ENCODE results near the gene KDM2B.

Gene KDM2B

GRCh38 chr12:121404734-121405133, 176.1 kb downstream of the KDM2B start:
- DNase-seq (ENCODE audit: low read depth), result peak; percentile 36
- no peaks in the 10 kb centered on the region for H3K9me3 ChIP-seq (ENCODE audit: control insufficient read depth, low read length)
- H3K4me1 ChIP-seq (ENCODE audit: control insufficient read depth, insufficient read depth, low read length), result peaks cover 6% of the 10 kb centered on the region
- no peaks in the 10 kb centered on the region for H3K27me3 ChIP-seq (replicated peaks; ENCODE audit: control insufficient read depth, insufficient read depth, low read length)
- no peak overlapping the region for H3K9ac ChIP-seq (ENCODE audit: low read length)
- H3K36me3 ChIP-seq (ENCODE audit: control insufficient read depth, insufficient read depth, low read length, severe bottlenecking), result peaks cover 21% of the 10 kb centered on the region
- no peak overlapping the region for H3K4me3 ChIP-seq (ENCODE audit: low read length)

- H3K9ac ChIP-seq (ENCODE audit: low read length), result no peak overlapping the region
- no peak overlapping the region for H3K4me3 ChIP-seq (ENCODE audit: low read length)
- no peaks in the 10 kb centered on the region for H3K27me3 ChIP-seq (replicated peaks; ENCODE audit: control insufficient read depth, insufficient read depth, low read length)
- DNase-seq (ENCODE audit: low read depth), result no peak
- peaks cover 21% of the 10 kb centered on the region for H3K36me3 ChIP-seq (ENCODE audit: control insufficient read depth, insufficient read depth, low read length, severe bottlenecking)
- peaks cover 12% of the 10 kb centered on the region for H3K4me1 ChIP-seq (ENCODE audit: control insufficient read depth, insufficient read depth, low read length)
- no peaks in the 10 kb centered on the region for H3K9me3 ChIP-seq (ENCODE audit: control insufficient read depth, low read length)
These were observed 177.1 kb downstream of the KDM2B start for GRCh38 chr12:121403721-121404120.

GRCh38 chr12:121400332-121401139, 180.3 kb downstream of the KDM2B start:
- H3K9me3 ChIP-seq (ENCODE audit: control insufficient read depth, low read length), result no peaks in the 10 kb centered on the region
- peaks cover 15% of the 10 kb centered on the region for H3K4me1 ChIP-seq (ENCODE audit: control insufficient read depth, insufficient read depth, low read length)
- H3K4me3 ChIP-seq (ENCODE audit: low read length), result peak overlapping the region; percentile 92
- peak; percentile 80 for DNase-seq (ENCODE audit: low read depth)
- H3K27me3 ChIP-seq (replicated peaks; ENCODE audit: control insufficient read depth, insufficient read depth, low read length), result no peaks in the 10 kb centered on the region
- peak overlapping the region; percentile 96 for H3K9ac ChIP-seq (ENCODE audit: low read length)
- H3K36me3 ChIP-seq (ENCODE audit: control insufficient read depth, insufficient read depth, low read length, severe bottlenecking), result peaks cover 9% of the 10 kb centered on the region

- H3K9me3 ChIP-seq (ENCODE audit: control insufficient read depth, low read length), result no peaks in the 10 kb centered on the region
- H3K4me1 ChIP-seq (ENCODE audit: control insufficient read depth, insufficient read depth, low read length), result peaks cover 15% of the 10 kb centered on the region
- peak within 1 kb of the TSS; percentile 96 for H3K9ac ChIP-seq (ENCODE audit: low read length)
- peak within 1 kb of the TSS; percentile 92 for H3K4me3 ChIP-seq (ENCODE audit: low read length)
- H3K36me3 ChIP-seq (ENCODE audit: control insufficient read depth, insufficient read depth, low read length, severe bottlenecking), result peaks cover under 1% of the 10 kb centered on the region
- H3K27me3 ChIP-seq (replicated peaks; ENCODE audit: control insufficient read depth, insufficient read depth, low read length), result no peaks in the 10 kb centered on the region
- DNase-seq (ENCODE audit: low read depth), result peak; percentile 99
These were observed 181.2 kb downstream of the KDM2B start, which contains the start of gene RNF34 for GRCh38 chr12:121399391-121400331. RNF34 (plus strand) TSS chr12:121400118; CDS start chr12:121400213, 95 bp downstream.

GRCh38 chr12:121398355-121398754, 182.5 kb downstream of the KDM2B start:
- Histone ChIP-seq H3K4me1 (ENCODE audit: control insufficient read depth, insufficient read depth, low read length) (peaks cover 15% of the 10 kb centered on the region), H3K9ac (ENCODE audit: low read length) (no peak overlapping the region), H3K36me3 (ENCODE audit: control insufficient read depth, insufficient read depth, low read length, severe bottlenecking) (no peaks in the 10 kb centered on the region), H3K4me3 (ENCODE audit: low read length) (no peak overlapping the region), H3K27me3 (replicated peaks; ENCODE audit: control insufficient read depth, insufficient read depth, low read length) (no peaks in the 10 kb centered on the region), H3K9me3 (ENCODE audit: control insufficient read depth, low read length) (no peaks in the 10 kb centered on the region)
- no peak for DNase-seq (ENCODE audit: low read depth)

- Histone ChIP-seq H3K4me3 (ENCODE audit: low read length) (no peak overlapping the region), H3K9ac (ENCODE audit: low read length) (no peak overlapping the region), H3K9me3 (ENCODE audit: control insufficient read depth, low read length) (no peaks in the 10 kb centered on the region), H3K36me3 (ENCODE audit: control insufficient read depth, insufficient read depth, low read length, severe bottlenecking) (no peaks in the 10 kb centered on the region), H3K4me1 (ENCODE audit: control insufficient read depth, insufficient read depth, low read length) (peaks cover 15% of the 10 kb centered on the region), H3K27me3 (replicated peaks; ENCODE audit: control insufficient read depth, insufficient read depth, low read length) (no peaks in the 10 kb centered on the region)
- DNase-seq (ENCODE audit: low read depth), result no peak
These were observed 183.3 kb downstream of the KDM2B start for GRCh38 chr12:121397521-121397920.

GRCh38 chr12:121392325-121392716, 188.5 kb downstream of the KDM2B start:
- H3K36me3 ChIP-seq (ENCODE audit: control insufficient read depth, insufficient read depth, low read length, severe bottlenecking), result no peaks in the 10 kb centered on the region
- no peaks in the 10 kb centered on the region for H3K4me1 ChIP-seq (ENCODE audit: control insufficient read depth, insufficient read depth, low read length)
- no peaks in the 10 kb centered on the region for H3K9me3 ChIP-seq (ENCODE audit: control insufficient read depth, low read length)
- peak overlapping the region; percentile 75 for H3K9ac ChIP-seq (ENCODE audit: low read length)
- H3K27me3 ChIP-seq (replicated peaks; ENCODE audit: control insufficient read depth, insufficient read depth, low read length), result no peaks in the 10 kb centered on the region
- no peak for DNase-seq (ENCODE audit: low read depth)
- H3K4me3 ChIP-seq (ENCODE audit: low read length), result peak overlapping the region; percentile 78

- no peaks in the 10 kb centered on the region for H3K4me1 ChIP-seq (ENCODE audit: control insufficient read depth, insufficient read depth, low read length)
- H3K4me3 ChIP-seq (ENCODE audit: low read length), result peak overlapping the region; percentile 78
- H3K36me3 ChIP-seq (ENCODE audit: control insufficient read depth, insufficient read depth, low read length, severe bottlenecking), result no peaks in the 10 kb centered on the region
- H3K27me3 ChIP-seq (replicated peaks; ENCODE audit: control insufficient read depth, insufficient read depth, low read length), result no peaks in the 10 kb centered on the region
- no peaks in the 10 kb centered on the region for H3K9me3 ChIP-seq (ENCODE audit: control insufficient read depth, low read length)
- peak overlapping the region; percentile 75 for H3K9ac ChIP-seq (ENCODE audit: low read length)
- DNase-seq (ENCODE audit: low read depth), result peak; percentile 77
These were observed 189.1 kb downstream of the KDM2B start for GRCh38 chr12:121391619-121392324.

- H3K27me3 ChIP-seq (replicated peaks; ENCODE audit: control insufficient read depth, insufficient read depth, low read length), result no peaks in the 10 kb centered on the region
- no peak overlapping the region for H3K4me3 ChIP-seq (ENCODE audit: low read length)
- DNase-seq (ENCODE audit: low read depth), result no peak
- H3K4me1 ChIP-seq (ENCODE audit: control insufficient read depth, insufficient read depth, low read length), result no peaks in the 10 kb centered on the region
- no peaks in the 10 kb centered on the region for H3K36me3 ChIP-seq (ENCODE audit: control insufficient read depth, insufficient read depth, low read length, severe bottlenecking)
- no peak overlapping the region for H3K9ac ChIP-seq (ENCODE audit: low read length)
- H3K9me3 ChIP-seq (ENCODE audit: control insufficient read depth, low read length), result no peaks in the 10 kb centered on the region
These were observed 190.0 kb downstream of the KDM2B start for GRCh38 chr12:121390856-121391255.

- no peaks in the 10 kb centered on the region for H3K36me3 ChIP-seq (ENCODE audit: control insufficient read depth, insufficient read depth, low read length, severe bottlenecking)
- peak; percentile 32 for DNase-seq (ENCODE audit: low read depth)
- H3K9me3 ChIP-seq (ENCODE audit: control insufficient read depth, low read length), result no peaks in the 10 kb centered on the region
- no peaks in the 10 kb centered on the region for H3K27me3 ChIP-seq (replicated peaks; ENCODE audit: control insufficient read depth, insufficient read depth, low read length)
- H3K4me3 ChIP-seq (ENCODE audit: low read length), result no peak overlapping the region
- no peaks in the 10 kb centered on the region for H3K4me1 ChIP-seq (ENCODE audit: control insufficient read depth, insufficient read depth, low read length)
- H3K9ac ChIP-seq (ENCODE audit: low read length), result no peak overlapping the region
These were observed 192.3 kb downstream of the KDM2B start for GRCh38 chr12:121388421-121388981.
